HG02840 (cell line): ENCODE measurements around the gene ACSL1.
"Not testable (repeated sequence)": the region's sequence is repeated elsewhere in the genome, so short reads cannot be mapped to it uniquely, and the experiment has no call there.

ENCODE experiments used
- ATAC-seq: cut with Tn5 transposase; IDR thresholded peaks from one replicate; pipeline ENCODE4 v1.9.1; 2021; ENCODE audit warnings: mild to moderate bottlenecking, moderate library complexity, moderate number of reproducible peaks; ENCODE audit not compliant: unreplicated experiment, low FRiP score

The ACSL1 gene

DNA sequence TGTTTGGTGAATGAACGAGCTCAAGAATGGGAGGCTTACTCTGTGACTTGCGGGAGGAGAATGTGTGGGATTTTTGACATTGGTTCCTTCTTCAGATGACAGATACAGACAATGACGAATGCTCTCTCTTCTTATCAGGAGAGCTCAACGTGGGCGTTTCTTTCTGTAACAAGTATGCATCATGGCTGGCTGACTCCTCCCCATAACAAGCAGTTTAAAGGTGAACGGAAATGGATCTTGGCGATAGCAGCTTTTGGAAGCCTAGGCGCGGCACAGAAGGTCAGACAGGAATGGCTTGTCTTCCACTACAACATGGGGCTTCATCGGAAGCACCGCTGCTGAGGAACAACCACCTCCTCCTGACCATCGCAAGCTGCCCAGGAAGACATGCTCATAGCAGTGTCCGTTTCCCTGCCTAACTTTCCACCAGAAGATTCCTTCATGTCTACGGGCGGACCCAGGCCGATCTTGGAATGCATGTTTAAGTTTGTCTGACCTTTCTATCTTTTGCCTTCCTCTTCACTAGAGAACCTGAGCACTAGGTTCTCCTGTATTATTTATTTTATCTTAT, 18.3 kb upstream of the ACSL1 start:
- ATAC-seq: no peak

DNA sequence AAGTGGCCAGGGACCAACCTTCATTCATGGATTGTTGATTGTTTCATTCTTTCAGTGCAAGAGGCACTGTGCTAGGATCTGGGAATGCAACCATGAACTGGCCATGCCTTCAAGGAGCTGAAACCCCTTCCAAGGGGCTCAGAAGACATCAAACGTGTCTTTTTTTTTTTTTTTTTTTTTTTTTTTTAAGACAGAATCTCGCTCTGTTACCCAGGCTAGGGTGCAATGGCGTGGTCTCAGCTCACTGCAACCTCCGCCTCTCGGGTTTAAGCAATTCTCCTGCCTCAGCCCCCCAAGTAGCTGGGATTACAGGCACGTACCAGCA, 13.3 kb upstream of the ACSL1 start:
- ATAC-seq: not testable (repeated sequence)

DNA sequence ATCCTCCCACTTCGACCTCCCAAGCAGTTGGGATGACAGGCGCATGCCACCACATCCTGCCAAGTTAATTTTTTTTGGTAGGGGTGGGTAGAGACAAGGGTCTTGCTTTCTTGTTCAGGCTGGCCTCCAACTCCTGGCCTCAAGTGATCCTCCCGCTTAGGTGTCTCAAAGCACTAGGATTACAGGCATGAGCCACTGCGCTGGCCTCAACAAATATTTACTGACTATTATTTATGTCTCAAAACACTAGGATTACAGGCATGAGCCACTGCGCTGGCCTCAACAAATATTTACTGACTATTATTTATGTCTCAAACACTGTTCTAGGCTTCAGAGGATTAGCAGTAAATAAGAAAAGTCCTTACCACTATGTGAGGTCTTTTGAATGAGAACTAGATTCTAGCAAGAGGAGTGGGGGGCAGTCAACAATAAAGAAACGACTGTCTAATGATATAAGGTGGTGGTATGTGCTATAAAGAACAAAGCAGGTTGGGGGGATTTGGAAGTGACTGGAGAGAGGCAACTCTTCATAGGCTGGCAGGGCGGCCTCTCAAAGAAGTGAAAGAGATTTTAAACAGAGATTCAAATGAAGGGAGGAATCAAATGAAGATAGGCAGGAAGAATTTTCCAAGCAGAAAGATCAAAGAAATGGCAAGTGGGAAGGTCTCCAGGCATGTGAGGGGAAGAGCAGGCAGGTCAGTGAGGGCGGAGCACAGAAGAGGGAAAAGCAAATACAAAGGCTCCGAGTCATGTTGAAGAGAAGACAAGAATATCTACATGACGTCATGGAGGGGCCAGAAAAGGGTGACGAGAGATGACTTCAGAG, 12.7 kb upstream of the ACSL1 start:
- ATAC-seq: no peak

DNA sequence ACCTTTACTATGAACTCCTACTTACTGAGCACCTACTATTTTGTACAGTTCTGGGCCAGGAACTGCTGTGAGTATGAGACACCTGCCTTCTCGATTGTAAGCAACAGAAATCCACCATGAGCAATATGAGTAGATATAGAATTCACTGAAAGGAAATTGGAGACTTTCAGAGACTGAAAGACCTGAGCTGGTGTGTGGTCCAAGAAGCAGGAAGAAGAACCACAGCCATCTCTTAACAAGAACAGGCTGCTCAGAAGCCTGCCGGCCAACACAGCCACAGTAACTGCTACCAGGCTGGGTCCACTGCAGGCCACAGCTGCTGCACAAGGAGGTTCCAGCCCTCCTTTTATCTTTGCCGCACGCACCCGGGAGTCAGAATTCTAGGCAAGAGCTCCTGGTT, 10.8 kb upstream of the ACSL1 start:
- ATAC-seq: no peak

DNA sequence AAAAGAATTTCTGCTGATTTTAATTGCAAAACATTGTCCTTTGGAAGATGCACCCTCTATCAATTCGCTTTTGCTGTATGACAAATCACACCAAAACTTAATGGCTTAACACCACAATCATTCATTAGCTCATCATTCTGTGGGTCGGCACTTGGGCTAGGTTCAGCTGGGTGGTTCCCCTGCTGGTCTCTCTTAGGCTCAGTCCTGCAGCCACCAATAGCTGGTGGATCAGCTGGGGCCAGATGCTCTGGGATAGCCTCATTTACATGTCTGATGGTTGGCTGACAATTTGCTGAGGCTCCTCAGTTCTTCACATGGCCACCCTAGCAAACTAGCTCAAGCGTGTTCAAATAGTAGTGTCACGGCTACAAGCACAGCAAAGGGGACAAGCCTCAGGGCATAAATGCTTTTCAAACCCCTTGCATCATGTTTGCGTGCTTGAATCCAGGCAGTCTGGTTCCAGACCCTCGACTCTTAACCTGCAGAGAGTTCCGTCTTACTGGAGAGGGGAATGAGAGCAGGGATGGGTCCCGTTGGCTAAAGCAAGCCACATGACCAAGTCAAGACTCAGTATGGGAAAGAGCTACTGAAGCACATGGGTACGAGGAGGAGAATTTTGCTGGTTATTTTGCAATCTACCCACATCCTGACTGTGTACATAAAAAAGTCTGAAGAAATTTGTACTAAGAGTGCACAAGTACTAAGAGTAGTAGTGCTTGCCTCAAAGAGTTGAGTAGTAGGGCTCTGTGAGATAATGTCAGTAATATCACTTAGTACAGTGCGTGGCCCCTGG, 7.5 kb upstream of the ACSL1 start:
- no peak for ATAC-seq

DNA sequence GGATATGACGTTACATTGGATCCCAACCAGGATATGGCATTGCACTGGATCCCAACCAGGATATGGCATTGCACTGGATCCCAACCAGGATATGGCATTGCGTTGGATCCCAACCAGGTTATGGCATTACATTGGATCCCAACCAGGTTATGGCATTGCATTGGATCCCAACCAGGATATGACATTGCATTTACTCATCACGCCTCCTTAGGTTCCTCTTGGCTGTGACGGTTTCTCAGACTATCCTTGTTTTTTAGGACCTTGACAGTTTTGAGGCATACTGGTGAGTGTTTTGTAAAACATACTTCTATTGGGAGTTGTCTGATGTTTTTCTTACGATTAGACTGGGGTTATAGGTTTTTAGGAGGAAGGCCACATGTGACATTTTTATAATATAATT, 5.4 kb upstream of the ACSL1 start:
- ATAC-seq: no peak

DNA sequence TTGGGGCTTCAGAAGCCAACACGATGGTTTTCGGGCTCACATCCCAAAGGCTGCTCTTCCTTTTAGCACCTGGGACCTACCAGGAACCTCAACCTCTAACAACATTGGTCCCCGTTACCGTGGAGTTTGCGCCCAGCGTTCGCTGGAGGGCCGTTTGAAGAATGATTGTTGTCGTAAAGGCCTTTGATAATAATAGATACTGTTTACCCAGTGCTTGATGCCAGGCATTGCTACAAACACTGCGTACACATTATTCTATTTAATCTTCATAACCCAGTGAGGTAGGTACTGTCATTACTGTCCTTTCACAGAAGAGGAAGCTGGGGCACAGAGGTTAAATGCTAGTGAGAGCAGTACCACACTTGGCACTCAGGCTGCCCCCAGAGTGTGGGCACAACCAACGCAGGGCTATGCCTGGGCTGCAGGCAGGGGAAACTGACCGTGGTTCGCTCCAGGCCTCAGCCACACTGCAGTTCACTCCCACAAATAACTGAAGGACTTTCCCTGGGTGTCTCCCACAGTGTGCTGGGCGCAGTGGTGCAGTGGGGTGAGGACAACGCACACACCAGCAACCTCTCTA, 1.0 kb upstream of the ACSL1 start:
- ATAC-seq: no peak

DNA sequence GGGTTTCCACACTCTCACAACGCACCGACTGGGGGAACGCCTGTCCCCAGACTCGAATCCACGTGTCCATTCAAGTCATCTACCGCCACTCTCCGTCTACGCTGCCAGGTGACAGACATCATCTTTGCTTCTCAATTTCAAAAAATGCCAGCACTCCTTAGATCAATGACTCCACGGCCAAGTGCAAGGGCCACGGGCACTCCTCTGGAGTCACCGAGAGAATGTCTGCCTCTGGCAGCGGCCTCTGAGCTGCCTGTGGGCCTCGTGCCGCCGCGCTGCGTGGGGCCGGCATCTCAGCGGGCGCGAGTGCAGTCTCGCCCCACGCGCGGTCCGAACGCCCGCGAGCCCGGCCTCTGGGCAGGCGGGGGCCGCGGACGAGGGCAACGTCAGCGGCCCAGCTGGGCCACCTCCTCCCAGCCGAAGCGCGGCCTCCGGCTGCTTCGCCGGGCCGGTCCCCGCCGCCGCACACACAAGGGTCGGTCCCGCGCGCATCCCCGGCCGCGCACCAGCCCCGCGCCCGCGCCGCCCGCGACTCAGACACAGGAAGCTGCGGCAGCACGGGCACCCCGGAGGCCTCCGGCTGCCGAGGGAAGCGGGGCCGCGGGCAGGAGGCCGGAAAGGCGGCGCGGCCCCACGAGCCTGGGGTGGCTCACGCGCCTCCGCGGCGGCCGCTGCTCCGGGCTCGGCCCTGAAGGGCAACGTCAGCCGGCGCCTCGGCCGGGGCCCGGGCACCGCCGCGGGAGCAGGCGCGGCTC, 450 bp downstream of the ACSL1 start:
- ATAC-seq: peak; percentile 27

DNA sequence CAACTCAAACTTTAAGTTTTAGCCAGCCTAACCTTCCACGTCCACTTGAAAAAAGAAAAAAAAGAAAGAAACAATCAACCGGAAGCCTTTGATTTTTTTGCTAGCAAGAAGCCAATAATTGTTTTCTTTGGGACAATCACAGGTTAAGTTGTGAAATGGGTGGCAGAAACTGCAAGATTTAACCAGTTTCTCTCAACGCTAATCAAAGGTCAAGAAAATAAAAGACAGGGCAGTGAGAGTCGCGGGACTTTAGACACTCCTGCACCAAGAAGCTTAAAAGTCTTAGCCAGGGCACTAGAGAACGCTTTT, 1.0 kb downstream of the ACSL1 start:
- ATAC-seq: no peak

DNA sequence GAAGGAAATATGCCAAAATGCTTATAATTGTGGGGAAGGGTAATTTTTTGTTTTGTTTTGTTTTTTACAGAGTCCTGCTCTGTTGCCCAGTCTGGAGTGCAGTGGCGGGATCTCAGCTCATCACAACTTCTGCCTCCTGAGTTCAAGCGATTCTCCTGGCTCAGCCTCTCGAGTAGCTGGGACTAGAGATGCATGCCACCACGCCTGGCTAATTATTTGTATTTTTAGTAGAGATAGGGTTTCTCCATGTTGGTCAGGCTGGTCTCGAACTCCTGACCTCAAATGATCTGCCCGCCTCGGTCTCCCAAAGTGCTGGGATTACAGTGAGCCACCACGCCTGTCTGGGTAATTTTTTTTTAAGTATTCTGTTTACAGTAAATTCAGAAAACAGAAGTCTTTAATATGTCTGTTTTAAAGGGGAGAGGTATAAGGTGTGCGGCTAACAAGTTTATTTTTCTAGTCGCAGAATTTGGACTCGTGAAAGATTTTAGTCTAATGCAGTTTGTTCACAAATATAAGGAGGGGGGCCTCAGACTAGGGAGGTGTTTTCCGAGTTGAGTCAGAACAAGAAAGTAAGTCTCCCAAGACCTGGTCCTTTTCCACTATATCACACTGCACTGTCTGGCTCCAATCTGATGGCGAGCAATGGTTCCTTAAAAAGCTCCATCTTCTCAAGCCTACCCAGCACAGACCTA, 1.5 kb downstream of the ACSL1 start:
- no peak for ATAC-seq

DNA sequence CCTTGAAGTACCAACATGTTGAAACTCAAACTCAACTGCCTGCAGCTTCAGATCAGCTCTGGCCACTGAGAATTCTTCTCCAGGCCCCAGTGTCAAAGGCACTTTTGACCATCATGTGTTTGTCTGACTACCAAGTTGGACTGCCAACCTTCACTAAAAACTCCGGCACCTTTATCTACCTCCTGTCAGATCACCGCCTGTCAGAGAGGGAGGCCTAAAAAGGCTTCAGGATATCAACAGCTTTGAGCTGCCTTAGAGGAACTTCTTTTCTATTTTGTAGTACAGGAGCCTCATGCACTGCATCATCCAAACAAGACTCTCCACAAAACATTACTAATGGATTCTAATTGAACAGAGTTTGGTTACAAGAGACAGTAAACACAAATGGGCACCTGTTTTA, 2.8 kb downstream of the ACSL1 start:
- ATAC-seq: no peak

DNA sequence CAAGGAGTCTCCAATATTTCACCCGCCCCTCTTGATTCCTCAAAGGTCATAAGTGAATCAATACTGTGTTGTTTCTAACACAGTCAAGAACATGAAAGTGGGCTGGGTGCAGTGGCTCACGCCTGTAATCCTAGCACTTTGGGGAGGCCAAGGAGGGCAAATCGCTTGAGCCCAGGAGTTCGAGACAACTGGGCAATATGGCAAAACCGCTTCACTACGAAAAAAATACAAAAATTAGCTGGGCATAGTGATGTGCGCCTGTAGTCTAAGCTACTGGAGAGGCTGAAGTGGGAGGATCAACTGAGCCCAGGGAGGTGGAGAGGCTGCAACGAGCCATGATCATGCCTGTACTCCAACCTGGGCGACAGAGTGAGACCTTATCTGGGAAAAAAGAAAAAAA, 3.4 kb downstream of the ACSL1 start:
- ATAC-seq: no peak

DNA sequence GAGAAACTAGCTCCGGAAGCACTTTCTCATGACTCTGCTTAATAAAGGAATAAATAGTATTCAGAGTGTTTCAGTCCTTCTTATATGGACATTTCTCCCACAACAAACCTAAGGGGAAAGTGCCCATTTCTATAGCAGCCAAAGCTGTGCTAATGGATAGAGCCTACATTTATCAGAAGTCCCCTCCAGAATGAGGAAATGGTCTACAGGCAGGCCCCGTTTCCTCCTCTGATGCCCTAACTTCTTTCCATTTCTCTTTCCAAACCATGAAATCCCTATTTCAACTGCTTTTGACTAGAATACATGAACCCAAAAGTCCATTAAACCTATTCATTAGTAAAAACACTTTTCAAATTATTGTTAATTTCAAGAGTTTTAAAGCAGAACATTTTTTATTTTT, 4.5 kb downstream of the ACSL1 start:
- ATAC-seq: no peak

DNA sequence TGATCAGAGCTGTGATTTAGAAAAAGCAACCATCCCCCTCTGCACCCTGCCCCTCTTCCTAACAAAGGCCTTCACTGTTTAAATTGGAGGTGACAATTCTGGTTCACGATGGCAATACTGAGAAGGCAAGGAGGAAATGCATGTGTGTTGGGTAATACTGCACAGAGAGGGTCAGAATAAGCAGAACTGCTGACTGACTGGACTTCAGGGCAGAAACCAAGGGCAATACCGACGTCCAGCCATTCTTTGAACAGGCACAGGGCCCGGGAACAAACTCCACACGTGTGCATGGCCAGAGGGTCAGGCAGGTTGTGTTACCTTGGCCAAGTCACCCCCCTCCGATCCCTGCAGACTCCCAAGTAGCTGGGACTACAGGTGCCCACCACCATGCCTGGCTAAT, 6.0 kb downstream of the ACSL1 start:
- ATAC-seq: no peak

DNA sequence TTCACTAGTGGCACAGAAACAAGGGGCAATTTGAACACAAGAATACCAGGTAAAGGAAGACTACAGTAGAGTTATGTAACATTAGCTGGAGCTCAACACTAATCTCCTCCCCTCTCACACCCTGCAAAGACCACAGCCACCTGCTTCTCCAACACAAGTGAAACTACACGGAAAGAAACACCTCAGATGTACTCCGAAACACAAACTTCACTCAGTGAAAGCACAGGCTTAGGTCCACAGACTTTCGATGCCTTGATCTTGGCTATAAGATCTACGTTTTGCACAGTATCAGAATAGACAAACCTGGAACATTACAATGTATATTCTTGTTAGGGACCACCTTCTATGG, 7.6 kb downstream of the ACSL1 start:
- peak; percentile 48 for ATAC-seq

DNA sequence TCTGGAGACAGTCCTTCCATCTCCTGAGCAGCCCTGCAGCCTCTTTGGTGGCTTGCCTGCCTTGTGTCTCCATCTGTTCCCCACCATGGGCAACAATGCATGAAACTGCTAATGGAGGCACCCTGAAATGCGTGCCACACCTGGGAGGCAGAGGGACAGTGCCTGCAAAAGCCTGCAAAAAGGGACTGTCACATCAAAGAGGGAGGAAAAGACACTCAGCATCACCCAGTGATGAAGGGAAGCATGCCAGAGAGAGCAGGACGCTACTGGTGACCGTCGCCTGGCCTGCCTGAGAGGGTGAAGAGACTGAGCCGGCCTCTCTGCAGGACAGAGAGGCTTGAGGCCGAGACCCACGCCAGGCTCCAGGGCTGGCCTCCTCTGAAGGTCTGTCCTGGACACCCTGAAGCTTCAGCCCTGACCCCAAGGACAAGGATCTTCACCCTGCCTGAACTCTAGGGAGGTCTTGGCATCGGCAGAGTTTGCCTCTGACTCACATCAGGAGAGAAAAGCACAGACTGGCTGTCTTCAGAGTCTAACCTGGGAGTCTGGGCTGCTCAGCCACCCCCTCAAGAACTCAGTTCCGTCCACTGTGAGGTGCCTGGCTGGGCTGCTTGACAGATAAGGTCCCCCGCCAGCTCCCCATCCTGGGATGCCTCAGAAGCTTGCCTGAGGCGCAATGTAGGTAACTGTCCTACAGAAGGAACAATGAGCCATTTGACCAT, 8.1 kb downstream of the ACSL1 start:
- ATAC-seq: no peak

DNA sequence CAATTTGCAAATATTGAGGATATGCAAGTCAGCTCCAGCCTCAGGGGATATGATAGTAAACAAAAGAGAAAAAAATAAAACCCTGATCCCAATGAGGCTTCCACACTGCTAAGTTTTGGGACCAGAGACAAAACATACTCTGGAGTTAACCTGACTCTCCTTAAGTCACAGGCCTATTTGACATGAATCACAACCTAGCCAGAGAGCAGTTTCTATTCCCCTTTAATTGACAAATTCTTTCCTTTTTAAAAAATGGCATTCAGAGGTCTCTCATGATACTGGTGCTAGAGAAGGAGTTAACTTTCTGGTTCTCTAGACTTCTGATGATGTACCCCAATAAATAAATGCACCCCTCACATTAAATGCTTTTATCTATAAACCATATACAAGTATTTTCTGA, 8.8 kb downstream of the ACSL1 start:
- ATAC-seq: no peak

DNA sequence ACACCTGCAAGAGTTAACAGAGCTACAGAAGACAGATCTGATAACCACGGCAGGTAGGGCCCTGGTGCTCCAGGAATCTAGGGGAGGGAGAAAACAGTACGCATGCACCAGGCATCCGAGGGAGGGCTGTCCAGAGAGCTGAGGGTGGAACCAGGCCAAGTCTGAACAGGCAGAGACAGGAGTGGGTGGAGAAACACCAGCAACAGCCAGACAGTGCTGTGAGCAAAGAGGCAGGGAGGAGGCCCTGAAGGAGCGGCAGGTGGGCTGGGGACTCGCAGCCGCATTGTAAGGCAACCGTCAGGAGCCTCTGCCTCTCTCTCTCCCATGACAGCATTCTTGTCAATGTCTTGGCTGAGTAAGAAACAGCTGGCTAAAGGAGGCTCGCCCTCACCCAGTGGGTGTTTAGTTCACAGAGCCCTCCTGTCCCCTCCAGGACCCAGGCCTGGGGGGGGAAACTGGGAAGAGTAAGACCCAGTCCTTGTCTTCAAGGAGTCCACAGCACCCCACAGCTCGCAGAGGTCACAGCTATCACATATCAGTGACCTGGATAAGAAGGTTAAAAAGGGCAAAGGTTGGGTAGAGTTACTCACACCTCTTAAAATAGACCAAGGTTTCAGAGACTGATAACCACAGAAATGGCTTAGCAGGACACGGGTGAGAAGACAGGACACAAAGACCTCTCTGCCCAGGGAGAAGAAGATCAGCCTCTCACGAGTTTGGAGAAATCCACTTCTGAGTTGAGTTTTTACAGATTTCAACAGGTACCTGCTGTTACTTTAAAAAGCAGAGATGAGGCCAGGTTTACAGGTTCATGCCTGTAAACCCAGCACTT, 10.5 kb downstream of the ACSL1 start:
- ATAC-seq: peak; percentile 66

DNA sequence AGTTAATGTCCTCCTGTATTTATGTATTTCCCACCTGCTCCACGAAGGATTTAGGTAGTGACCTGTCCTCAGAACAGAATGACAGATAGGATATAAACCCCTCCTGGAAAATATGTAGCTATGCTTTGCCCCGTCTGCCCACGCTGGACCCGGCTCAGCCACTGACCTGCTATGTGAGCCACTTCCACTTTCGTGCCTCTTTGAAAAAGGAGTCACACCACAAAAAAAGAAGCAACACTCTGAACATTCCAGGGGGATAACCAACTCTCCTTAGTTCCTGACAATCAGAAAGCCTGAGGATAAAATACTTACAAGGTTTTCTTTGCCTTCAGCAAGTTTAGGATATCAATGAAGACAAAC, 11.1 kb downstream of the ACSL1 start:
- ATAC-seq: no peak
